H1 (cell line): ENCODE data around the gene MT1H.
A peak's percentile ranks its signal among the peaks of the same experiment; 100 is the strongest.

ENCODE experiments used
- ATF3 ChIP-seq: IDR thresholded peaks from 2 replicates; pipeline ENCODE4 v1.6.1; 2011; ENCODE audit warnings: low read depth, mild to moderate bottlenecking, low read length; ENCODE audit not compliant: insufficient read depth
- CEBPB ChIP-seq: IDR thresholded peaks from 2 replicates; pipeline ENCODE4 v1.6.1; 2012; ENCODE audit warnings: low read depth, low read length
- CHD1 ChIP-seq: IDR thresholded peaks from 2 replicates; pipeline ENCODE4 v1.6.1; 2012; ENCODE audit warnings: low read depth, low read length, improper control_type of control experiment
- CTCF ChIP-seq, 3 experiments: IDR thresholded peaks; 1 replicate in 2 of 3; 2 replicates in 1 of 3; pipeline versions ENCODE4 v1.5.1 to v1.6.1; 2011; ENCODE audit warnings: low read length in 3 of 3, mild to moderate bottlenecking in 3 of 3, inconsistent platforms in 2 of 3, low read depth in 1 of 3, moderate library complexity in 1 of 3; ENCODE audit not compliant: insufficient read depth in 1 of 3; ENCODE audit errors: control extremely low read depth in 1 of 3
- EP300 ChIP-seq, 2 experiments: IDR thresholded peaks; 1 replicate in 1 of 2; 2 replicates in 1 of 2; pipeline ENCODE4 v1.6.1; 2011 to 2012; ENCODE audit warnings: low read depth in 2 of 2, low read length in 2 of 2, mild to moderate bottlenecking in 2 of 2, borderline replicate concordance in 1 of 2, inconsistent platforms in 1 of 2, moderate library complexity in 1 of 2
- EZH2 ChIP-seq: fragments of 200-600 bp; sonication (generic); IDR thresholded peaks from 2 replicates; pipeline ENCODE4 v1.7.1; 2012; ENCODE audit warnings: low read depth, mild to moderate bottlenecking, moderate library complexity, low read length, inconsistent platforms; ENCODE audit not compliant: severe bottlenecking
- POLR2A ChIP-seq, 2 experiments: IDR thresholded peaks; 1 replicate in 1 of 2; 2 replicates in 1 of 2; pipeline ENCODE4 v1.6.1; 2011; ENCODE audit warnings: low read depth in 2 of 2, low read length in 2 of 2, mild to moderate bottlenecking in 2 of 2; ENCODE audit errors: control extremely low read depth in 1 of 2
- RFX5 ChIP-seq: IDR thresholded peaks from 2 replicates; pipeline ENCODE4 v1.6.1; 2011; ENCODE audit warnings: low read depth, low read length, improper control_type of control experiment, borderline replicate concordance
- SIN3A ChIP-seq, 2 experiments: IDR thresholded peaks in 1 of 2; conservative IDR thresholded peaks in 1 of 2; 2 replicates each; pipeline ENCODE4 v1.6.1; 2011 to 2012; ENCODE audit warnings: low read length in 2 of 2, improper control_type of control experiment in 1 of 2, low read depth in 1 of 2, mild to moderate bottlenecking in 1 of 2
- USF2 ChIP-seq: IDR thresholded peaks from 2 replicates; pipeline ENCODE4 v1.6.1; 2011; ENCODE audit warnings: low read length, improper control_type of control experiment
- ZNF274 ChIP-seq: IDR thresholded peaks from 2 replicates; pipeline ENCODE4 v1.7.0; 2012; ENCODE audit warnings: low read length, borderline replicate concordance; ENCODE audit errors: extremely low read depth

GRCh38 chr16:56632848-56633365 lies 36.7 kb upstream of the MT1H start:
- TF ChIP-seq SIN3A (conservative IDR thresholded peaks at IDR 0.05 in 1 of 2, IDR thresholded peaks at IDR 0.05 in 1 of 2; ENCODE audit: low read depth in 1 of 2, low read length in 2 of 2) (no peak), POLR2A (IDR thresholded peaks at IDR 0.05; ENCODE audit: control extremely low read depth in 1 of 2, low read depth in 2 of 2, low read length in 2 of 2) (no peak), CHD1 (no peak), CTCF (IDR thresholded peaks at IDR 0.05; ENCODE audit: control extremely low read depth in 1 of 3, insufficient read depth in 1 of 3, low read depth in 1 of 3, low read length in 3 of 3) (no peak), EZH2 (peak; percentile 48), CEBPB (no peak), ATF3 (no peak), USF2 (no peak), EP300 (IDR thresholded peaks at IDR 0.05; ENCODE audit: borderline replicate concordance in 1 of 2, low read depth in 2 of 2, low read length in 2 of 2) (no peak), RFX5 (no peak), ZNF274 (no peak)
